Measurements from ENCODE around the gene PAPPA2.

GRCh38 chr1:176576670-176577069 lies 113.7 kb downstream of the PAPPA2 start:
- TF ChIP-seq CTCF (conservative IDR thresholded peaks at IDR 0.05; ENCODE audit: low read depth, low read length) (no peak), EZH2 (IDR thresholded peaks at IDR 0.05; ENCODE audit: low read length, unreplicated experiment) (no peak)
